Activated T-cell treated with anti-CD3 and anti-CD28 coated beads, Interleukin-2, amount 50 U/mL, for 72 hours (primary cell): ENCODE results near the gene ATIC. TPM values are rescaled to one million over a fixed set of nuclear protein-coding genes. Genes with fewer than 3 reads are reported as not detected.

Experiments used
- ATAC-seq, 2 donors: fragments of 150-1000 bp; cut with Tn5 transposase; replicated peaks in 1 of 2; 2 replicates each; pipeline ENCODE4 v1.10.0; 2021; ENCODE audit warnings: moderate library complexity in 2 of 2, mild to moderate bottlenecking in 1 of 2
- DNase-seq, 2 donors: peaks; one replicate each; pipeline ENCODE4 v3.0.0; 2021 to 2022; ENCODE audit warnings: mixed read lengths in 1 of 2
- H3K27ac Mint-ChIP-seq: one replicate; pipeline ENCODE4 v1.8.0; 2022; ENCODE audit warnings: mild to moderate bottlenecking, moderate library complexity, mixed read lengths
- H3K27me3 Mint-ChIP-seq: one replicate; pipeline ENCODE4 v1.8.0; 2022; ENCODE audit warnings: low read depth, mixed read lengths
- H3K36me3 Mint-ChIP-seq, 2 donors: one replicate each; pipeline ENCODE4 v1.8.0; 2022; ENCODE audit warnings: mixed read lengths in 2 of 2, mild to moderate bottlenecking in 1 of 2; ENCODE audit not compliant: insufficient read depth in 2 of 2
- H3K4me1 Mint-ChIP-seq: one replicate; pipeline ENCODE4 v1.8.0; 2022; ENCODE audit warnings: low read depth, mixed read lengths
- H3K4me3 Mint-ChIP-seq, 2 donors: one replicate each; pipeline ENCODE4 v1.8.0; 2022; ENCODE audit warnings: mild to moderate bottlenecking in 2 of 2, mixed read lengths in 2 of 2, moderate library complexity in 2 of 2
- H3K9me3 Mint-ChIP-seq, 2 donors: one replicate each; pipeline ENCODE4 v1.8.0; 2022; ENCODE audit warnings: mixed read lengths in 2 of 2
- total RNA-seq, 2 donors: library from RNA; stranded (reverse); gene quantifications; one replicate each; pipeline ENCODE4 v1.2.3, GENCODE V29; 2022

Gene ATIC
- total RNA-seq, 2 donors from 2014 or later: 189 to 237 TPM

DNA sequence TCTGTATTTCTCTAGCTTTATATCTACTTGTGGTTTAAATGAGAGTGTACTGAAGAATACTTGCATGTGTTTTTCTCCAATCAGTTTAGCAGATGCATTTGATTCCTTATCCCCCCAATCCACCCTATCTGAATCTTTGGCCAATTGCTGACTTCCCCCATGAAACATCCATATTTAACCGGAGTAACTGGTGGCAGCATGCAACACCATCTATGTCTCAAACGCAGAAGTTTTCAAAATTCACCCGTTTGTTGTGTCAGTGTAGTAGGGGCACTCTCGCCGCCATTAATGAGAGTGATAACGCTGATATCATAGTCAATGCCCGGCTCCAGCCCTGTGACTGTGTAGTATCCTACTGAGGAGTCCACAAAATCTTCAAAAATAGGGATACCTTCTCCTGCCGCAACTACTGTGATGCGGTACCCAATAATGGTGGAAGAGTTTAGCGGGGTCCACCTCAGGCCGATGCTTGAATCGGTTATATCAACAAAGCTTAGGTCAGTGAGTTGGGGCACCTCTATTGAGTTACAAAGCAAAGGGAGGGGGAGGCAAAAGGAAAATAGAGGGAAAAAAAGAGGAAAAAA is 80.9 kb downstream of the ATIC start:
- Mint-ChIP-seq H3K9me3 (no peaks in the 10 kb centered on the region), H3K4me3 (no peak overlapping the region), H3K36me3 (no peaks in the 10 kb centered on the region), H3K27ac (no peak overlapping the region), H3K4me1 (no peaks in the 10 kb centered on the region), H3K27me3 (peaks cover 12% of the 10 kb centered on the region)
- ATAC-seq: no peak
- no peak for DNase-seq

GRCh38 chr2:215394102-215394805 is 82.4 kb downstream of the ATIC start:
- H3K9me3 Mint-ChIP-seq: no peaks in the 10 kb centered on the region
- peaks cover 22% of the 10 kb centered on the region for H3K27me3 Mint-ChIP-seq
- DNase-seq (no peak), ATAC-seq (no peak)
- no peak overlapping the region for H3K27ac Mint-ChIP-seq
- H3K4me3 Mint-ChIP-seq: no peak overlapping the region
- no peaks in the 10 kb centered on the region for H3K4me1 Mint-ChIP-seq
- H3K36me3 Mint-ChIP-seq: no peaks in the 10 kb centered on the region

GRCh38 chr2:215395687-215396460 is 84.0 kb downstream of the ATIC start:
- H3K27ac Mint-ChIP-seq: no peak overlapping the region

DNA sequence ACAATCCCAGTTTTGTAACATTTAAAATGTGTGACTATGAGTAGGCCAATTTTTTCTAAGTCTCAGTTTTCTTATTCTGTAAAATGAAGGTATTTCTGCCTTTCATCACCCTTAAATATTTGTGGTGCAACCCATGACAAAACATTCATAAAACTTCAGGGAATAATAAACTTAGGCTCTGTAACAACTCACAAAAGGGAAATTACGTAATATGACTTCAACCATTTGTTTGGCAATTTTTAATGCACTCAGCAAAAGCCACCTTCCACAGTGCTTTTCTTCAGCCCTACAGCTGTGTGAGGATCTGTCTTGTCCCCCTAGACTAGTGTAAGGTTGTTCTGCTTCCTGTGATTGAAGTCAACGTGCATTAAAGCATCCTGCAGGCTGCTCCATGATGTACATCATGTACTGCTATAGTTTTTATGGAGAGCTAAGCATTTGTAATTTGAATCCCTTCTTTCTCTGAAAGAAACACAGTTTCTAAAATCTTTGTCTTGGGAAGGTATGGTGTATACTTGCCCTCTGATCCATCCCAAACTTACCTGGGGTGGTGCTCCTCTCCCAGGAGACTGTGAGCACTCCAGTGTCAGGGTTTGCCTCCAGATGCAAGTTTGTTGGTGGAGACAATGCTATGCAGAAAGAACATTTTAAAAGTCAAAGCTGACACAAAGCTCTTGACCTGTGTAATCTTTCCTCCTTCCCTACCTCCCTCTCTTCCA is 84.9 kb downstream of the ATIC start:
- no peaks in the 10 kb centered on the region for H3K36me3 Mint-ChIP-seq
- H3K4me1 Mint-ChIP-seq: no peaks in the 10 kb centered on the region
- ATAC-seq: no peak
- H3K9me3 Mint-ChIP-seq: no peaks in the 10 kb centered on the region
- no peak overlapping the region for H3K27ac Mint-ChIP-seq
- no peak for DNase-seq
- peaks cover 25% of the 10 kb centered on the region for H3K27me3 Mint-ChIP-seq
- no peak overlapping the region for H3K4me3 Mint-ChIP-seq

More at GRCh38 chr2:215395687-215396460, 84.0 kb downstream of the ATIC start:
- Mint-ChIP-seq H3K4me1 (no peaks in the 10 kb centered on the region), H3K27me3 (peaks cover 25% of the 10 kb centered on the region), H3K4me3 (no peak overlapping the region), H3K36me3 (no peaks in the 10 kb centered on the region), H3K9me3 (no peaks in the 10 kb centered on the region)
- ATAC-seq (no peak), DNase-seq (no peak)

- DNase-seq (no peak), ATAC-seq (no peak)
- H3K27me3 Mint-ChIP-seq: peaks cover 25% of the 10 kb centered on the region
- no peaks in the 10 kb centered on the region for H3K36me3 Mint-ChIP-seq
- H3K4me1 Mint-ChIP-seq: no peaks in the 10 kb centered on the region
- no peaks in the 10 kb centered on the region for H3K9me3 Mint-ChIP-seq
- no peak overlapping the region for H3K27ac Mint-ChIP-seq
- H3K4me3 Mint-ChIP-seq: no peak overlapping the region
Observed at GRCh38 chr2:215397632-215398341, 85.9 kb downstream of the ATIC start.

DNA sequence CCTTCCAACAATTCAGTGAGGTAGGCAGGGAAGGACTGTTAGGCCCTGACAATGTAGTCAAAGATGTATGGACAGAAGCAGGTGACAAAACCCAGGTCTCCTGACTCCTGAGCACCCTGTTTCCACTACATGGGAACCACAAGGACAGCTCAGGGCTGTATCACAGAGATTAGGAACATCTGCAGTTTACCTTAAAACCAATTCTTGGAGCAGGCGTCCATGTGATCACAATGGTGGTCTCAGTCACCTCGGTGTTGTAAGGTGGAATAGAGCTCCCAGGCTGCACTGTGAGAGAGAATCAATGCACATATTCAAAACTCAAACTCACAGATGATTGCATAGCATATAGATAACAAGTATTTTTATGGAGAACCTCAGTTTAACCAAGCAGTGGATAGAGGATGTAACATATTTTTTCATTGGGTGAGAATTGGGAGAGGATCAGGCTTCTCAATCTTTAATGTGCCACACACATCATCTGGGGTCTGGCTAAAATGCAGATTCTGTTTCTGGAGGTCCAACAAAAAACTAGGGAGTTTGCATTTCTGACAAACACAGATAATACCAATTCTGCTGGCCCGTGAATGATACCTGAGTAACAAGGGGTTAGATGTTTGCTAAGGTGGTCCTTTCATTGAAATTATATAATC is 87.3 kb downstream of the ATIC start:
- Mint-ChIP-seq H3K4me3 (no peak overlapping the region), H3K36me3 (no peaks in the 10 kb centered on the region), H3K27me3 (peaks cover 25% of the 10 kb centered on the region), H3K27ac (no peak overlapping the region), H3K4me1 (no peaks in the 10 kb centered on the region), H3K9me3 (no peaks in the 10 kb centered on the region)
- ATAC-seq (no peak), DNase-seq (no peak)

Other genes starting within 250 kb of the ATIC start
- under 1 TPM in 1 of 2 donors, not detected in 1; 0.02 TPM for gene ABCA12, start 173.4 kb upstream of the ATIC start, total RNA-seq
- gene FN1, start 124.0 kb downstream of the ATIC start, total RNA-seq: 1 to 10 TPM in 1 of 2 donors, under 1 TPM in 1; 0.60 to 1.2 TPM